GM13976 (cell line): Measurements from ENCODE around the gene TMEM52.

Source experiments
- DNase-seq: peaks from one replicate; pipeline ENCODE4 v3.0.0; 2012; ENCODE audit warnings: low spot score
- in situ Hi-C: fragments of 300-500 bp; cut with MboI; formaldehyde crosslinking; loops from one replicate; pipeline ENCODE4 v1.12.0; 2022; ENCODE audit warnings: low sequenced_read_pairs, mixed read lengths, inconsistent platforms; ENCODE audit not compliant: unreplicated experiment
- TF ChIP-seq, protein P1 (sequence below): IDR thresholded peaks from 2 replicates; pipeline ENCODE4 v1.5.1; 2012; ENCODE audit warnings: borderline replicate concordance, mild to moderate bottlenecking; ENCODE audit not compliant: insufficient read depth; ENCODE audit errors: extremely low read depth, missing control alignments, control extremely low read depth

Gene TMEM52

DNA sequence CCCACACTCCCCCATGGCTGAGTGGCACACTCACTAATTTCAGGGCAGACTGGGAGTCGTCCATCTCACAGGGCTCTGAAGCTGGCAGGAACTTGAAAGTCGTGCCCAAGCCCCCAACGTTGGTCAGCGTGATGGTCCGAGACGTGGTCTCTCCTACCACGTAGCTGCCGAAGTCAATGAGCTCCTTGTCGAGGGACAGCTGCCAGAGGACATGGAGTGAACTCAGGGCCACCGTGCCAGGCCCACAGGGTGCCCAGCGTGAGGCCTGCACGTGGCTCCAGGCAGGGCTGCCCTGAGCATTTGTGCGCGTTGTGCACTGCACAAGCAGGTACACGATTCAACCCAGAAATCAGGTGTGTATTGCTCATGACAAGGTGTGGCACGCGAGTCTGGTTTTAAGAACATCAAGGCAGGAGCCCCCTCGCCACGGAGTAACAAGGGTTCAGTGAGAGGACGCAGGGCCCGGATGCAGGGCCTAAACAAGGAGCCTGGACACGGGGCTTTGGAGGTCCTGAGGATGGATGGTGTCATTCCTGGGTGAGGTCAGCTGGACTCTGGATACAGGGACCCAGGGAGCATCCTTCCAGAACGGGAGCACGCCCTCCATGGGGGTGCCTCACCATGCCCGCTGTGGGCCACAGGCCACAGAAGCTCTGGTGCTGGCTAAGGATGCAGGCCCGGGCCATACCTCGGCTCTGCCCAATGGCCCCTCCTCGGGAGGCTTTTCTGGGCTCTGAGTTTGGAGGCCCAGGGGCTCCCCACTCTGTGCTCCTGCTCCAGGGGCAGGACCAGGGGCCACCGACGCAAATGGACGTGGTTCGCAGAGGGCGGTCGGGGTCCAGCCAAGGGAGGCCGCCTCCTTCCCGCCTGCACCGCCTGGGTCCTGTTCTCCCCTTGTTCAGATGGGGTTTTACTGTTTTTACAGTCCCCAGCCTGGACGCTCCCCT lies 37.8 kb upstream of the TMEM52 start:
- in situ Hi-C loops = no loop called here
- no peak for DNase-seq
- TF ChIP-seq, protein P1, sequence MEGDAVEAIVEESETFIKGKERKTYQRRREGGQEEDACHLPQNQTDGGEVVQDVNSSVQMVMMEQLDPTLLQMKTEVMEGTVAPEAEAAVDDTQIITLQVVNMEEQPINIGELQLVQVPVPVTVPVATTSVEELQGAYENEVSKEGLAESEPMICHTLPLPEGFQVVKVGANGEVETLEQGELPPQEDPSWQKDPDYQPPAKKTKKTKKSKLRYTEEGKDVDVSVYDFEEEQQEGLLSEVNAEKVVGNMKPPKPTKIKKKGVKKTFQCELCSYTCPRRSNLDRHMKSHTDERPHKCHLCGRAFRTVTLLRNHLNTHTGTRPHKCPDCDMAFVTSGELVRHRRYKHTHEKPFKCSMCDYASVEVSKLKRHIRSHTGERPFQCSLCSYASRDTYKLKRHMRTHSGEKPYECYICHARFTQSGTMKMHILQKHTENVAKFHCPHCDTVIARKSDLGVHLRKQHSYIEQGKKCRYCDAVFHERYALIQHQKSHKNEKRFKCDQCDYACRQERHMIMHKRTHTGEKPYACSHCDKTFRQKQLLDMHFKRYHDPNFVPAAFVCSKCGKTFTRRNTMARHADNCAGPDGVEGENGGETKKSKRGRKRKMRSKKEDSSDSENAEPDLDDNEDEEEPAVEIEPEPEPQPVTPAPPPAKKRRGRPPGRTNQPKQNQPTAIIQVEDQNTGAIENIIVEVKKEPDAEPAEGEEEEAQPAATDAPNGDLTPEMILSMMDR = no peak

- in situ Hi-C loops = no loop called here
- no peak for DNase-seq
- TF ChIP-seq, protein P1 = no peak
These were observed 37.0 kb upstream of the TMEM52 start for GRCh38 chr1:1956101-1956500.

DNA sequence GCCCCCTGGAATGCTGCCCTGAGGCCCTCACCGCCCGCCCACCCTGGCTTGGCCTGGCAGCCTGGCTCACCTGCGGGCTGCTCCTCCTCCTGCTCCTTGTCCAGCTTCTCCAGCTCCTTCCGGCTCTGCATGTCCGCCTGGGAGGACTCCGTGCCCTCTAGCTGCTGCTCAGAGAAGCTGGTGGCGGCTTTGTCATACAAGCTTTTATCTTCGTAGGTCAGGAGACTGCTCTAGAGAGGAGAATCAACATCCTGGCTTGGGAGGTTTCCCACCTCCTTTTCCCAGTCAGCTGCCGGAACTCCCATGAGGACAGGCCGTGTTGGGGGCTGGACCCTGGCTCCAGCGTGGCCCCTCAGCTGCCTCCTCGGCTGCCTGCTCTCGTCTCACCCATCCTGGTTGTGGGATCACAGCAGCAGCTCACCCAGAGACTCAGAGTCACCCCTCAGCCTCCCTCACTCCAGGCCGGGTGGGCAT lies 36.6 kb upstream of the TMEM52 start:
- TF ChIP-seq, protein P1 = no peak
- in situ Hi-C loops = no loop called here
- DNase-seq = no peak

DNA sequence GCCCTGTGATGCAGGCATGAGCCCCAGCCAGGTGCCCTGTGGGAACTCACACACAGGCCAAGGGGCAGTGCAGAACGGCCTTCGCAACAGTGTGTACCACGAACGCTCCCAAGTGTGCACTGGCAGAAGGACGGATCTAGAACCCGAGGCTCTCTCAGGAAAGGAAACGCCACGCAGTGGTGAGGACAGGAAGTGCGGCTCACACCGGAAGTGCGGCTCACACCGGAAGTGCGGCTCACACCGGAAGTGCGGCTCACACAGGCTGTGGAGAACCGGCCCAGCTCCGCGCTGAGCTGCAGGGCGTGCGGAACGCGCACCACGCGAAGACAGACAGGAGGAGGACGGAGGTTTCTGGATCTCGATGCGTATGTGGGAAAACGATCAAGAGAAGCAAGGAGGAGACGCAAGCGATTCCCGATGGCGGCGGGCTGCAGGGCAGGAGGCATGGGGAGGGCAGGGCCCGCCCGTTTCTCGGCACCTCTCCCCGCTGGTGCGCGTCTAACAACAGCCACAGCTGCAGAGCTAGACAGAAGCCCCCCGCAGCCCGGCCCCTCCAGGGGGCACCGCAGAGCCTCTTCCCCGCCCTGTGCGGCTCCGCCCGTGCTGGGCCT lies 35.9 kb upstream of the TMEM52 start:
- in situ Hi-C loops = no loop called here
- DNase-seq = no peak
- TF ChIP-seq, protein P1 = no peak

DNA sequence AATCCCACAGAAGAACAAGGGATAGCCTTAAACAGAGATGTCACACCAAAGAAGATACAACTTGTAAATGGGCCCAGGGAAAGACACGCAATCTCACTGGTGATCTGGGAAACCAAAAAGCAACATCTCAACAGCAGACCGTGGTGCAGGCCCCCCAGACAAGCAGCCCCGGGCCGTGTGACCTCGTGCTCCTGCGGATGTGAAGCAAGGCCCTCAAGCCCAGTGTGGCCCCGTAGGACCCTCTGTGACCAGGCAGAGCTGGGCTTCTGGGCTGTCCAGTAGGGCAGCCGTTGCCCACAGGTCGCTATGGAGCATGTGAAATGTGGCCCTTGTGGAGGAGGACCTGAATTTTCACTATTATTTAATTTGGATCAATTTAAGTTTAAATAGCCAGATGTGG lies 34.9 kb upstream of the TMEM52 start:
- no peak for DNase-seq
- TF ChIP-seq, protein P1 = no peak
- in situ Hi-C loops = no loop called here

- in situ Hi-C loops = no loop called here
These were observed 31.9 kb upstream of the TMEM52 start for GRCh38 chr1:1950940-1951339.

More at GRCh38 chr1:1950940-1951339, 31.9 kb upstream of the TMEM52 start:
- no peak for DNase-seq
- TF ChIP-seq, protein P1 = no peak
